ENCODE data around the gene KRTAP5-4. TPM values are rescaled to one million over a fixed set of nuclear protein-coding genes. Genes with fewer than 3 reads are reported as not detected.
"Not testable (repeated sequence)": the region's sequence is repeated elsewhere in the genome, so short reads cannot be mapped to it uniquely, and the experiment has no call there.

The KRTAP5-4 gene
- total RNA-seq, 2 donors from 2014 or later, result not detected

DNA sequence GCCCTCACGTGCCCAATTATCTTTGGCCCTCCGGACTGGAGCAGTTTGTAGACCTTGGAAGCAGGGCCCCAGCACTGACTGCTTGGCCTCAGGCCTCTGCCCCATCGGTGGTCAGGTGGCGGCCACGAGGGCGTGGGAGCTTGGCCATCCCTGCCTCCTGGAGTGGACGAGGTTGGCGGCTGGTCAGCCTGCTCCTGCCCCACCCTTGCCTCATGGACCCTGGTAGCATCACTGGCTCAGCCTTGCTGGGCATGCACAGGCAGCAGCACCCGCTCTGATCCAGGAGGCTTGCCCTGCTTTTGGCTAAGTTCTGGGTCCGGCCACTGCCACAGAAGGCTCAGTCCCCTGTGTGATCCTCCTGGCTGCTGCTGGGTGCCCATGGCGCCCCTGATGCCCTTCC is 17.8 kb downstream of the KRTAP5-4 start:
- Histone ChIP-seq H3K36me3 (no peaks in the 10 kb centered on the region), H3K27me3 (no peaks in the 10 kb centered on the region), H3K27ac (no peak overlapping the region), H3K4me1 (no peaks in the 10 kb centered on the region), H3K9me3 (no peaks in the 10 kb centered on the region), H3K9ac (ENCODE audit: low read depth in 2 of 2, low read length in 2 of 2) (no peak overlapping the region), H3K4me3 (no peak overlapping the region)
- intact Hi-C loops (cut with DNase I), result no loop called here
- TF ChIP-seq, protein P1, sequence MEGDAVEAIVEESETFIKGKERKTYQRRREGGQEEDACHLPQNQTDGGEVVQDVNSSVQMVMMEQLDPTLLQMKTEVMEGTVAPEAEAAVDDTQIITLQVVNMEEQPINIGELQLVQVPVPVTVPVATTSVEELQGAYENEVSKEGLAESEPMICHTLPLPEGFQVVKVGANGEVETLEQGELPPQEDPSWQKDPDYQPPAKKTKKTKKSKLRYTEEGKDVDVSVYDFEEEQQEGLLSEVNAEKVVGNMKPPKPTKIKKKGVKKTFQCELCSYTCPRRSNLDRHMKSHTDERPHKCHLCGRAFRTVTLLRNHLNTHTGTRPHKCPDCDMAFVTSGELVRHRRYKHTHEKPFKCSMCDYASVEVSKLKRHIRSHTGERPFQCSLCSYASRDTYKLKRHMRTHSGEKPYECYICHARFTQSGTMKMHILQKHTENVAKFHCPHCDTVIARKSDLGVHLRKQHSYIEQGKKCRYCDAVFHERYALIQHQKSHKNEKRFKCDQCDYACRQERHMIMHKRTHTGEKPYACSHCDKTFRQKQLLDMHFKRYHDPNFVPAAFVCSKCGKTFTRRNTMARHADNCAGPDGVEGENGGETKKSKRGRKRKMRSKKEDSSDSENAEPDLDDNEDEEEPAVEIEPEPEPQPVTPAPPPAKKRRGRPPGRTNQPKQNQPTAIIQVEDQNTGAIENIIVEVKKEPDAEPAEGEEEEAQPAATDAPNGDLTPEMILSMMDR (IDR thresholded peaks at IDR 0.05), result no peak
- no peak for DNase-seq

DNA sequence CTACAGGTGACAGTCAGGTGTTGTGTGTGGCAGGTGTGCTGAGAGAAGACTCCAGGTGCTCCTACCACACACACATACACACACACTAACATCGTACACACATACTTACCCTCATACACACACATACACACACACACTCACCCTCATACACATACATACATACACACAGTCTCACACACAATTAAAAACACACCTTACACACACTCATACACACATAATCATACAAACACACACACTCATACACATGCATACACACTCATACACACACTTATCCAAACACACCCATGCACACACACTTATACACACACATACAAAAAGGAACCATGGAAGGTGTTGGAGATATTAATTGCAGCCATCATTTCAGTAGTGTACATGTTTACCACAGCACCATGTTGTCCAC is 18.3 kb downstream of the KRTAP5-4 start:
- Histone ChIP-seq H3K4me3 (no peak overlapping the region), H3K4me1 (no peaks in the 10 kb centered on the region), H3K27ac (no peak overlapping the region), H3K36me3 (no peaks in the 10 kb centered on the region), H3K27me3 (no peaks in the 10 kb centered on the region), H3K9me3 (no peaks in the 10 kb centered on the region), H3K9ac (ENCODE audit: low read depth in 2 of 2, low read length in 2 of 2) (no peak overlapping the region)
- intact Hi-C loops (cut with DNase I), result no loop called here
- DNase-seq, result no peak
- TF ChIP-seq, protein P1 (IDR thresholded peaks at IDR 0.05), result no peak

DNA sequence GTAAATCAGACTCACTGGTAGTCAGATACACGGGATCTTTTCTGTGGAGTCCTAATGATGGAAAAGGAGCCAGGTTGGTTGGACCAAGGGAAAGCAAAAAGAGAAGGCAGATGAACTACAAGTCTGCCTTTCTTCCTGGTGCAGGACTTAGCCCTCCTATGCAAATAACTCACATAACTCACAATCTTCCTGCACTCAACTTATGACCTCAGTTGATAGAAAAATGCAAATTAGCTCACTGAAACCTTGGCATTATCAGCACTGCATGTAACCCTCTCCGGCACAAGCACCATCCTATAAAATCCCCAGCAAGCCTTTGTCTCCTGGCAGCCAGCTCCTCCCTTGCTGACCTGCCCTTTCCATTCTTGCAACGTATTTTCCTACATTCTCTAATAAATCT is 20.3 kb downstream of the KRTAP5-4 start:
- H3K27ac ChIP-seq; H3K4me3 ChIP-seq; H3K36me3 ChIP-seq; H3K9me3 ChIP-seq; H3K27me3 ChIP-seq; DNase-seq; intact Hi-C loops (cut with DNase I); H3K9ac ChIP-seq (ENCODE audit: low read depth in 2 of 2, low read length in 2 of 2); H3K4me1 ChIP-seq: not testable (repeated sequence)

DNA sequence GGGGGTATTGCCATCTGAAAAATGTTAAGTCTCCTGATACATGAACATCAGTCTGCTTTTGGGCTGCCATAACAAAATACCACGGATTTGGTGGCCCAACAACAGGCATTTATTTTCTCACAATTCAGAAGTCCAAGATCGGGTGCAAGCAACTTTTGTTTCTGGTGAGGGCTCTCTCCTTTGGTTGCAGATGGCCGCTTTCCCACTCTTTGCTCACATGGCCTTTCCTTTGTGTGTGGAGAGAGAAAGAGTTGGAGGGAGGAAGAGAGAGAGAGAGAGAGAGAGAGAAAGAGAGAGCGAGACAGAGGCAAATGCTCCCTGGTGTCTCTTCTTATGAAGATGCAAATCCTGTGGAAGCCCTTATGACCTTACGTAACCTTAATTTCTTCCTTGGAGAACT is 21.3 kb downstream of the KRTAP5-4 start:
- Histone ChIP-seq H3K4me3 (no peak overlapping the region), H3K9me3 (no peaks in the 10 kb centered on the region), H3K9ac (ENCODE audit: low read depth in 2 of 2, low read length in 2 of 2) (no peak overlapping the region), H3K27me3 (no peaks in the 10 kb centered on the region), H3K27ac (no peak overlapping the region), H3K4me1 (no peaks in the 10 kb centered on the region), H3K36me3 (no peaks in the 10 kb centered on the region)
- TF ChIP-seq, protein P1 (IDR thresholded peaks at IDR 0.05), result no peak
- no peak for DNase-seq
- intact Hi-C loops (cut with DNase I), result no loop called here

DNA sequence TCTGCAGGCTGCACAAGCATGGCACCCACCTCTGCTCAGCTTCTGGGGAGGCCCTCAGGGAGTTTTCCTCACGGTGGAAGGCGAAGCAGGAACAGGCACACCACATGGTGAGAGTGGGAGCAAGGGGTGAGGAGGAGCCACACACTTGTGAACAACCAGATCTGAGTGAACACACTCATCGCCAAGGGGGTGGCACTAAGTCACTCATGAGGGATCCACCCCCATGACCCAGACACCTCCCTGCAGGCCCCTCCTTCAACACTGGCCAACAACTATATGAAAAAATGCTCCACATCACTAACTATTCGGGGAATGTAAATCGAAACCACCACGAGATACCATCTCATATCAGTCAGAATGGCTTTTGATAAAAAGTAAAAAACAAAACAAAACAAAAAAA is 23.1 kb downstream of the KRTAP5-4 start:
- Histone ChIP-seq H3K27me3 (no peaks in the 10 kb centered on the region), H3K9ac (ENCODE audit: low read depth in 2 of 2, low read length in 2 of 2) (no peak overlapping the region), H3K27ac (no peak overlapping the region), H3K36me3 (no peaks in the 10 kb centered on the region), H3K4me1 (no peaks in the 10 kb centered on the region), H3K4me3 (no peak overlapping the region), H3K9me3 (no peaks in the 10 kb centered on the region)
- intact Hi-C loops (cut with DNase I), result no loop called here
- DNase-seq, result no peak
- TF ChIP-seq, protein P1 (IDR thresholded peaks at IDR 0.05), result no peak

DNA sequence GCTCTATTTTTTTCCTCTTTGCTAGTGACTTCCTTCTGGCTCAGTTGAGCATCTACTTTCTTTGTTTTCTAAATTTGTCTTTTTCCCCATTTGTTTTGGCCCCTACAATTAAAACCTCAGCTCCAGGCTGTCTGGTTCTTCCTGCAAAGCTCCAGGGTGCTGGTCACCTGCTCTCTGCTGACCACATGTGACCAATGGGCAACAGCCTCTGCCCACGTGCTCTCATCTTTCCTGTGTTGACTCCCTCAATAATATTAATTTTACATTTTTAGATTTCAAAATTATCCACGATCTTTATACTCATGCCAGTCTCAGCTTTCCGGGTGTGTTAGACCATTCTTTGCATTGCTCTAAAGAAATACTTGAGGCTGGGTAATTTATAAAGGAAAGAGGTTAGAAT is 23.5 kb downstream of the KRTAP5-4 start:
- not testable (repeated sequence) for DNase-seq

DNA sequence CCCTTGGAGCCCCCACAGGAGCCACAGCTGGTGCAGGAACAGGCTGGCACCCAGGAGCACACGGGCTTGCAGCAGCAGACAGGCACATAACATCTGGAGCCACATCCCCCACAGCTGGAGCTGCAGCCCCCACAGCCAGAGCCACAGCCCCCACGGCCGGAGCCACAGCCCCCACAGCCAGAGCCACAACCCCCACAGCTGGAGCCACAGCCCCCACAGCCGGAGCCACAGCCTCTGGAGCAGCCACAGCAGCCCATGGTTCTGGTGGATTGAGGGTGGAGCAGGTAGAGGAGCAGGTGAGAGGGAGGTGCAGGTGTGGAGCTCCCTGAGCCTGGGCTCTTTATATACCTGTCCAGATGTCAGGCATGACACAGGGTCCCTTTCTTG is 24.0 kb downstream of the KRTAP5-4 start, which contains the start of gene KRTAP5-2:
Gene KRTAP5-2, minus strand, starts transcription at position 301 of the 387 bp plus-strand sequence. Its CDS starts 44 bp downstream, at position 257.
- Histone ChIP-seq H3K27me3 (no peaks in the 10 kb centered on the region), H3K36me3 (no peaks in the 10 kb centered on the region), H3K4me3 (no peak within 1 kb of the TSS), H3K9ac (ENCODE audit: low read depth in 2 of 2, low read length in 2 of 2) (no peak within 1 kb of the TSS), H3K9me3 (no peaks in the 10 kb centered on the region), H3K4me1 (no peaks in the 10 kb centered on the region), H3K27ac (no peak within 1 kb of the TSS)
- DNase-seq, result no peak
- TF ChIP-seq, protein P1 (IDR thresholded peaks at IDR 0.05), result no peak
- intact Hi-C loops (cut with DNase I), result no loop called here

More for the DNA sequence above, 23.5 kb downstream of the KRTAP5-4 start:
- H3K4me3 ChIP-seq; H3K9ac ChIP-seq (ENCODE audit: low read depth in 2 of 2, low read length in 2 of 2); H3K27ac ChIP-seq; H3K27me3 ChIP-seq; H3K36me3 ChIP-seq; intact Hi-C loops (cut with DNase I); H3K4me1 ChIP-seq; H3K9me3 ChIP-seq: not testable (repeated sequence)
